HG03064 (cell line): Measurements from ENCODE around the gene CD34.

Source experiments
- ATAC-seq: cut with Tn5 transposase; IDR thresholded peaks from one replicate; pipeline ENCODE4 v1.9.1; 2021; ENCODE audit warnings: low read depth; ENCODE audit not compliant: unreplicated experiment

The CD34 gene

DNA sequence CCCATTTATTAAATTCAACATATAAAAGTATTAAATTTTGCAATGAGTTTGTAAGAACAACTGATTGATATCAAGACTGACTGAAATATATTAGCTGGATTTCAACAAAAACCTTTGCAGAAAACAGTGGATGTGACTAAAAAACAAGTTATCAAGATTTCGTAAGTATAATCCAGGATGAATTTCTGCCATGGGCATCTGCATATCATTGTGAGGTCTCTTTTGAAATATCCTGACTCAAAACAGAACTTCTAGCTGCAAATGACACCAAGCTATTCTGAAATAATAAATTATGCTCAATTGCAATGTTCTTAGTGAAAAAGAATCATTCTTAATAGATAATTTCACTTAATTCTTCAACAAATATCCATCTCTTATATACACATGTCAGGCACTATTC lies 52.6 kb downstream of the CD34 start:
- no peak for ATAC-seq

DNA sequence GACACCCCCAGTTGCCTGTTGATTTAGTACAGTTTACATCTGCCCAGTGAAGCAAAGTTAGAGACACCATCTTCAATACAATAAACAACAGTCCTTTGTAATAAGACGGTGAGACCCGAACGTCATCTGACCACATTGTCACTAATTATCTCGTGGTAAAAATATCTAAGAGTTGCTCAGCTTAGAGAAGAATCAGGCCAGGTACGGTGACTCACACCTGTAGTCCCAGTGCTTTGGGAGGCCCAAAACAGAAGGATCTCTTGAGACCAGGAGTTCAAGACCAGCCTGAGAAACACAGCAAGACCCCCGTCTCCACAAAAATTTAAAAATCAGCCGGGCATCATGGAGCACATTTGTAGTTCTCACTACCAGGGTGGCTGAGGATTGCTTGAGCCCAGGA lies 53.5 kb downstream of the CD34 start:
- ATAC-seq = no peak

GRCh38 chr1:207856276-207857023 lies 54.5 kb downstream of the CD34 start:
- no peak for ATAC-seq

- ATAC-seq = no peak
Measured at GRCh38 chr1:207854001-207854400, 56.9 kb downstream of the CD34 start.

DNA sequence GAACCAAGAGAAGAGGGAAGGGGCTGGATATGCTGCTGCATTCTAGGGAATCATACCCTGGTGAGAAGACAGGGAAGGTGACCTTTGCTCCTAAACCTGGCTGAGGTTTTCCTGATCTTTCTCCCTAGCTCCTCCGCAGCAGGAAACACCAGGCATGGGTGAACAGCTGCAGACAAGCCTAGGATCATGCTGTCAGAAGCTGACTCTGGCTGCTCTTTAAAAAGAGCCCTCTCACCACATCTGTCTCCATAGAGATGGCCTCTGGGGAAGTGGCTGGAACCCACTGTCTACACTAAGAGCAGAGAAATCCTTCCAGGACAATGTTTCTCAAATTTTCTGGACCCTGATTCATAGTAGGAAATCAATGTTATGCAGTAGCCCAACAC lies 57.6 kb downstream of the CD34 start:
- ATAC-seq = no peak

DNA sequence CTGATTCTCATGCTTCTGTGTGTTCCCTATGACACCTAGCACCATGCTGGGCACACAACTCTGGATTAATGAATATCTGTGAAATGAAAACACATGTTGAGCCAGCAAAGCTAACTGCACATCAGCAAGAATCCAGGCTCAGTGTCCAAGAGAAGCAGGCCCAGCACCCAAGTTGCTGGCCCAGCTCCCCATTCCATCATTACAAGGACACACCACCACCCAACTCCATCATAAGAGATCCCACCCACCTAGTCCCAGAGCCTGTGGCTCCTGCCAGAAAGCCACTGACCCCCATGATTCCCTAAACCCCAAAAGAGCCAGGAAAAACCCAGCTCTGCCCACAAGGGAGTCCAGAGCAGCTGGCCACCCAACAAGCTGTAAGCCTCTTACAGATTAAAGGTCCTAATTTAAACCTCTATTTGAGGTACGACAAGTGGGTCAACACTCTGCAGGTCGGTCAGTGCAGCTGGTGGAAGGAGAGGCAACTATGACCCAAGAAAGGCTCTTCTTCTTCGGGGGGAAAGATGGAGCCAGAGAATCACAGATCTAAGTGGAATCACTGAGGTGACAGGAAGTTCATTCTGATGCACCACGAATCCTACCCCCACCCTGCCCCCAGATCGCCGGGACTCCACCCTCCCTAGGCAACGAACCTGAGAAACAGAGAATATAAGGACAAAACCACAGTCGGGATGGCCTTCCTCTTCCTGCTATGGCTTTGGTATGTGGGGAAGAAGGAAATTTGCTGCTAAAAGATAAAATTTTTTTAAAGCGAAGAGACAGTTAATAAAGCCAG lies 58.2 kb downstream of the CD34 start:
- no peak for ATAC-seq

DNA sequence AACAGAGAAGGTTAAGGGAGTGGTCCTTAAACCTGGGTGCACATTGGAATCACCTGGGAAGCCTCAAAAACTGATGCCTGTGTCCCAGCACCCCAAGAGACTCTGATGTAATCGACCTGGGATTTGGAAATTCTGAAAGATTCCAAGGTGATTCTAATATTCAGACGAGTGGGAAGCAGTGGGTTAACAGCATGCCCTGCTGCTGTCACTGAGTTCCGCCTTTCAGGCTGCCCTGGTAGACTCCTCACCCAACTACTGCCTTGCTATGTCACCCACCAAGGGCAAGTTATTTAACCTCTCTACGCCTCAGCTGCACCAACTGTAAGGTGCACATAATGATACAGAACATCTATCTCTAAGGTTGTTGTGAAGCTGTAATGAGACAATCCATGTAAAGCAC lies 59.2 kb downstream of the CD34 start:
- no peak for ATAC-seq

DNA sequence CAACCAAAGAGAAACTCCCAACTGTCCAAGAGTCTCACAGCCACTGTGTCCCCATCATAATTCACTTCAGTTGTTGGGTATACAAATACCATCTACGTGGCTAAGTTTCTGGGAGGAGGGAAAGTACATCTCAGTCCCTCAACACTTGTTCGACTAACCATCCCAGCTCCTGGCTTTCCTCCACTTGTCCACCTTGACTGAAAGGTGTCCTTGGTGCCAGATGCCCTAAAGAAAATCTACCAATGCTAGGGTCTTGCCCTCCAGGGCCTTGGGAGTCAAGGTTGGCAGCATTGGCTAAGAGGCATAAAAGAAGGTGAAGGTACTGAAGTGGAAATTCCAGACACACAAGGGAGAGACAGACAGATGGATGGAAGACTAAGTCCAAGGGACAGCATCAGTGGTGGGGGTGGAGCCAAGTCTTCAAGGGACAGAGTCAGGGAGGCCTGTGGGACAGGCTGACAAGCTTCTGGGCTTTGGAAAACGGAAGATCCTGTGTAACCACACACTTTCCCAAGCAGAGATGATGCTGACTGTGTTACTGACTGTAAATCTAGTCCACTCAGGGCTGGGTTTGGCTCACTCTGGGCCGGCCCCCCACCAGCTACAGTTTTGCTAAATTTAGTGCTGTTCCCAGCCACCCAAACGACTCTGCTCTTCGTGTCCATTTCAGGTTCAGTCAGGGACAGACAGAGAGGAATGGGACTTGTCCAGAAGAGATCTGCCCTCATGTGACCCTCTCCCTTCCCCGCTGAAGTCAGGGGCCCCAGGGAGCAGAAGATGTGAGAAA lies 60.1 kb downstream of the CD34 start:
- no peak for ATAC-seq

DNA sequence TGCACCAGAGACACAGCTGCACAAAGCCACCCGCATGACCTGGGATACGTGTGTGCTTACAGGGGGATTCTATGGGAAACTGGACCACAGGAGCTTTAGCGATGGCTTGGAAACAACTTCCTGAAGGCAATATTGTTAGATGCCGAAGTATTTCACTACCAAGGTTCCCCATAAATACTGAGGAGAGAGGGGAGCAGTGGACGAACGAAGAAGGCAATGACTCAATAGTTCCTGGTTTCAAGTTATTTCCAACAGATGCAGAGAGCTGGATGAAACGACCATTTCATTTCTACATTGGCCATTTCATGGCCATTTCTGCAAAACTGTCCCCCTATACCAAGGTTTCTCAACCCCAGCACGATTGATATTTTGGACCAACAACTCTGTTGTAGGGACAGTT lies 61.3 kb downstream of the CD34 start:
- no peak for ATAC-seq

- ATAC-seq = no peak
Measured at GRCh38 chr1:207849016-207849415, 61.9 kb downstream of the CD34 start.

- no peak for ATAC-seq
Measured at GRCh38 chr1:207848234-207848633, 62.7 kb downstream of the CD34 start.

DNA sequence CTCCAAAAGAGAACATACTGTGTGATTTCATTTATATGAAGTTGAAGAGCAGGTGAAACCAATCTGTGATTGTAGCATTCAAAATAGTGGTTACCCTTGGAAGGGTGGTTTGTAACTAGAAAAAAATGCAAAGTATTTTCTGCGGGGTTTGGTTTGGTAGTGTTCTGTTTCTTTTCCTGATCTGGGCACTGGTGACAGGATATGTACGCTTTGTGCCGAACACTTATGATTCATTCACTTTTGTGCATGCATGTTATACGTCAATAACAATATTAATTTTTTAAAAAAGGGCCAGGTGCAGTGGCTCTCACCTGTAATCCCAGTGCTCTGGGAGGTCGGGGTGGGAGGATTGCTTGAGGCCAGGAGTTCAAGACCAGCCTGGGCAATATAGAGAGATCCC lies 63.8 kb downstream of the CD34 start:
- no peak for ATAC-seq

GRCh38 chr1:207845109-207845508 lies 65.8 kb downstream of the CD34 start:
- no peak for ATAC-seq

DNA sequence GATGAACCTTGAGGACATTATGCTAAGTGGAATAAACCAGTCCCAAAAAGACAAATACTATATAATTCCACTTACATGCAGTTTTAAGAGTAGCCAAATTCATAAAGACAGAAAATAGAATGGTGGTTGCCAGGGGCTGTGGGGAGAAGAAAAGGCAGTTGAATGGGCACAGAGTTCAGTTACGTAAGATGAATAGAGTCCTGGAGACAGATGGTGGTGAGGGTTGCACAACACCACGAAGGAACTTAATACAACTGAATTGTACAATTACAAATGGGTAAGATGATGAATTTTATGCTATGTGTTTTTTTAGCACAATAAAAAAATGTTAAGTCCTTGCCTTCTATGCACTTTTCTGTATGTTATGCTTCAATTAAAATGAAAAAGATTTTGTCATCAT lies 66.6 kb downstream of the CD34 start:
- no peak for ATAC-seq

DNA sequence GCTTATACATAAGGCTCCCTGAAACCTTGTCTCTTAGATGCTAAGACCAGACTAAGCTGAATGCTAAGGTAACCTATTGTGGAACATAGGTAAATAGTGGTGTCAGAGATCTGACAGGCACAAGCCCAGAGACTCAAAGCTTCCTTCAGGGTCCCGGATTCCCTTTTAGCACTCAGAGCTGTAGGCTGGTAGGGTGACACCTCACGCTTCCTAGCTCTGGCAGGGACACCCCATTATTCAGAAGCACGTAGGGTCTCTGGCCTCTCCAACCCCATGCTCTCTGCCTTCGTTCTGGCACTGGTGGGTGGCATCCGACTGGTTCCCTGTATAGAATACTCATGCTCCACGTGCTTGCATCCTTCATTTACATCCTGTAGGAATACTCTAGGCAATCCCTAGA lies 68.4 kb downstream of the CD34 start:
- no peak for ATAC-seq

DNA sequence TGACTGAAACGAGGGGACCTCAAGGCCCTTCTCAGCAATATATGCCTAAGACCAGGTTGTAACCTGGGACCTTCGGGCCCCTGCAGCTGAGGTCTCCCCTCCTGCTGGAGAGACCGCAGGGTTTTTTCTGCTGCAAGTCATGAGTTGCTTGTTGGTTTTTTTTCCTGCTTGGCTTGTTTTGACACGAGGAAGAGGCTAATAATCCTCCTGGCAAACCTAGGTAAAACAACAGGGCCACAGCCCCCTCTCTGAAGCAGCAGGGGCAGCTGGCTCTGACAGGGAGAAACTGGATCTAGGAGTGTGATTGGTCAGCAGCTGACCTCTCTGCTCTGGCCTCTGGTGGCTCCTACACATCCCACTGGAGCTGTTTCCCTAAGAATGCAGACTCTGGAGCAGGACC lies 69.0 kb downstream of the CD34 start:
- ATAC-seq = no peak

DNA sequence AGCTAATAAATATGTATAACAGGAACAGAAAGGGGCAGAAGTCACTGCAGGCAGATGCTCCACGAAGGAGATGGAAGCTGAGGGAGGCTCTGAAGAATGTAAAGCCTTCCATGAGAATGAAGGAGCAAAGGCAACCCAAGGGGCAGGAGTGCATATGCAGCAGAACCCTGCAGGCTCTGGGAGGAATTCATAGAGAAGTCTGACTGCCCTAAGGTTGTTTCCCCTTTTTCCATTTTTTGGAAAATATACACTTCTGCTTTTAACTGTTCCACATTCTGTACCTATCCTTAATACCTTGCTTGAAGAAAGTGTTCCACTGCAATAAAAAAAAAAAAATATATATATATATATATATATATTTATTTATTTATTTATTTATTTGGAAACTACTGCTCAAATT lies 69.6 kb downstream of the CD34 start:
- no peak for ATAC-seq

GRCh38 chr1:207840380-207840779 lies 70.5 kb downstream of the CD34 start:
- no peak for ATAC-seq

DNA sequence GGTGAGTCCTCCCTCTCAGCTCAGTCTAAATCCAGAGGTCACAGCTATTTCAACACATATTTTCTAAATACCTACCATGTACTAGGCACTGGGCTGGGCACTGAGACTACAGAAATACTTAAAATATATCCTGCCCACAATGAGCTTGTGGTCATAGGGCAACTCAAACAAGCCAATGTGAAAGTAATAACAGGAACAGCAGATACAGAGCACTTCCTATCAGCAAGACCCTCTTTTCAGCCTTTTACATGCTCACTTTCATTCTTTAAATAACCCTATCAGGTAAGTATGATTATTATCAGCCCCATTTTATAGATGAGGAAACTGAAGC lies 71.9 kb downstream of the CD34 start:
- no peak for ATAC-seq

DNA sequence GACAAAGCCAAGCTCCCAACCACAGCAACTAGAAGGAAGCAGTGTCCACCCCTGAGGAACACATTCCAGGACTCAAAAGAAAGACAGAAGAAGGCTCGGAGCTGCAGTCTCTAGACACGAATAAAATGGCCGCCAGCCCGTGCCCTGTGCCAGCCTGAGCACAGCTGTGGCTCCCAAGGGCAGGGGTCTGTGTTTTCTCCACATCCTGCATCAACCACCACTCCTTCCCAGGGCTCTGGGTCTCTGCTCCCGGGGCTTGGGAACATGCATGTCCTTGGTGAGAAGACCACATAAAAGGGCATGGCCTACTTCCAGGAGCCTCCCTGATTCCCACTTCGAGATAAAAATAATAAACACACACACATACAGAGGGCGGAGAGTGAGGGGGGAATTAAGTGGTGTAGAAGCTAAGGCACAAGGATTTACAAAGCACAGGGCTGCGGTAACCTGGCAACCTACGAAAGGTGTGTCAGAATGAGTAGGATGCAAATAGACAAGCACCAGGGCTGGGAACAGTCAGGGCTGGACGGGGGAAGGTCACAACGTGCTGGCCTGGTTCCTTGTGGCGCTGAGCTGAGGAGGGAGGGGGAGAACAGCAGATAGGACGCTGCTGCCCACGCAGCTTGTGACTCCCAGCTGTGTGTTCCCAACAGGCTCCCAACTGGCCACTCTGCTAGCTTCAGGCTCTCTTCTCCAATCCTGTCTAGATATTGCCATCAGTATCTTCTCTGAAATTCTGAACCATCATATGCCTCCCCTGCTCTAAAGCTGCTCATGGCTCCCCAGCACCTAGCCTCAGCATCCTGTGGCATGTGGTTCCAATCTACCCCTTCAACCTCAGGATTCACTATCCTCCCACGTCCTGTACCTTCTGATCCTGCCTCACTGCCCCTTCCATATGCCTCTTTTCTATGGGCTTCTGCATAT lies 72.5 kb downstream of the CD34 start:
- no peak for ATAC-seq

DNA sequence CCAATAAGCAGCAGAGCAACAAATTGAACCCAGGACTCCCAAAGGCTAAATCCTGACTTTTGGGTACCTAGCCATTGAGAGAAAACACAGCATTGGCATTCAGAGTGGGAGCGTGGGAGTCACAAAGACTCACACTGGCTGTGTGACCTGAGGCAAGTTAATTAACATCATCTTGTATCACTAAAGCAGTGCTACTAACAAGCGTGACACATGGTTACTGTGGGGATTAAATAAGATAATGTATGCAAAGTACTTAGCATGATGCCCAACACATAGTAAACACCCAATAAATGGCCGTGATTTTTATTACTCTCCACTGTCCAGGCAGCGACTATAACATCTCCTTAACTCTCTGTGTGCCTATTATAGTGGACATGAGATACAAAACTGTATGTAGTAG lies 73.3 kb downstream of the CD34 start:
- no peak for ATAC-seq
